ENCODE results near the gene ZNF784. TPM values are rescaled to one million over a fixed set of nuclear protein-coding genes. Genes with fewer than 3 reads are reported as not detected.

ZNF784 gene
- polyA plus RNA-seq (ENCODE audit: insufficient read length in 4 of 4): 10 to 100 TPM in 3 of 4 donors, 1 to 10 TPM in 1; 9.2 to 13.5 (median 11.2) TPM

DNA sequence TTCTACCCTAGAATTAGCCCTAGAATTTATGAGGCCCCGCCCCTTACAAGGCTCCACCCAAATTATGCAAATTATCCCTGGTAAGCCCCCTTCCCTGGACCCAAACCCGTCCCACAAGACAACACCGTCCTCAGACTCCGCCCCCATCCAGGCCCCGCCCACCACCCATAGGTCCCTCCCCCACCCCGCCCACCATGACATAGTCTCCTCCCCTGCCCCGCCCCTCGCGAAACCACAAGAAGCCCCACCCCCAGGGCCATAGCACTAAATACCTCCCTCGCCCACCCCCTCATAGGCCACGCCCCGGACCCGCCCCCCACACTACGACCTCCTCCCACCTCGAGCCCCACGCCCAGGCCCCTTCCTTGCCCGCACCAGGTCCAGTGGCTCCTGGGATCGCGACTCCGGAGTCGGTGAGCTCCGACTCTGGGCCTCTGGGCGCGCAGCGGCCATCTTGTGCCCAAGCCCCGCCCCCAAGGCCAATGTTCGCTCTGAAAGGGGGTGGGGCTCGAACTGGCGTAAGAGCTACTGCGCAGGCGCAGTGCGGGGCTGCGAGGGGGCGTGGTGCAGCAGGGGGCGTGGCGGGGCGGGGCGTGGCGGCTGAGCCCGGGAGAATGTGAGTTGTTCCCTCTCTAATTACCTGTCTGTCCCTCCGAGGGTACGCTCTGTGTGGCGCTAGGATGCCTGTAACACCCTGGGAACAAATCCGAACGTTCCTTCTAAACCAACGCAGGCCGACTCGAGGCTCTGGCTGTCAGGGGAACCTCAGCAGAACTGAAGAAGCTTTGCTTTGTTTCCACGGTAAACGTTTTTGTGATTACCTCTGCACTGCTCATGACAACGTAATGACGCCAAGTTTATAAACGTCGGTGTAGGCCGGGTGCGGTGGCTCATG lies at the start of gene ZNF784:
Gene ZNF784, minus strand, starts transcription at position 458 of the 895 bp plus-strand sequence. Its CDS starts 5 bp downstream, at position 453.
- peak; percentile 88 to 96 (median 90) for DNase-seq (ENCODE audit: low read depth in 4 of 4, low spot score in 3 of 4)

- DNase-seq (ENCODE audit: low read depth in 4 of 4, low spot score in 3 of 4): no peak
These were observed 49.5 kb upstream of the ZNF784 start for GRCh38 chr19:55673889-55674288.

- no peak for DNase-seq (ENCODE audit: low read depth in 4 of 4, low spot score in 3 of 4)
These were observed 49.1 kb upstream of the ZNF784 start for GRCh38 chr19:55673465-55673864.

DNA sequence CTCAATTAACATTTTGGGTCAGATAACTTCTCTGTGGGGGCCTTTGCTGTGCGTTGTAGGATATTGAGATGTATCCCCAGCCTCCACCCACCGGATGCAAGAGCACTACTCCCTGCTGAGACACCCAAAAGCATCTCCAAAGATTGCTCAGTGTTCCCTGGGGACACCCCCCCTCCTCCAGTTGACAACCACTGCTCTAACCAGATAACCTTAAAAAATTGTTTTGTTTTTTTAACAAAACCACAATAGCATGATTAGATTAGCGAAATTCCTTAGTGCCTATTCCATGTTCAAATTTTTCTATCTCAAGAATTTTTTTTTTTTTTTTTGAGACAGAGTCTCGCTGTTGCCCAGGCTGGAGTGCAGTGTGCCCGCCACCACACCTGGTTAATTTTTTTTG lies 48.1 kb upstream of the ZNF784 start:
- no peak for DNase-seq (ENCODE audit: low read depth in 4 of 4, low spot score in 3 of 4)

DNA sequence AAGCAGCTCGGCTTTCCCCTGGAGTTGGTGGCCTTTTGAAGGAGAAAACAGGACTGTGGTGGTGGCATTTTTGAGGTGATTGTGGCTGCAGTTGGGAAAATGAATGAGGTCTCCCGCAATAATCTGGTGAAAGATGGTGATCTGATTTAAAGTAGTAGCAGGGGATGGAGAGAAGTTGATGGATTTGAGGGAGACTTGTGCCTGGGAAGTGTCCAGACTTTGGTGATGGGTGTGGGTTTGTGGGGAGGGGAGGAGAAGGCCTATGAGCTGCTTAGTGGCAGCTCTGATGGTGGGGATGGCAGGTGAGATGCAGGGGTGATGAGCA lies 46.6 kb upstream of the ZNF784 start:
- no peak for DNase-seq (ENCODE audit: low read depth in 4 of 4, low spot score in 3 of 4)

GRCh38 chr19:55670280-55671053 lies 46.1 kb upstream of the ZNF784 start:
- no peak for DNase-seq (ENCODE audit: low read depth in 4 of 4, low spot score in 3 of 4)

DNA sequence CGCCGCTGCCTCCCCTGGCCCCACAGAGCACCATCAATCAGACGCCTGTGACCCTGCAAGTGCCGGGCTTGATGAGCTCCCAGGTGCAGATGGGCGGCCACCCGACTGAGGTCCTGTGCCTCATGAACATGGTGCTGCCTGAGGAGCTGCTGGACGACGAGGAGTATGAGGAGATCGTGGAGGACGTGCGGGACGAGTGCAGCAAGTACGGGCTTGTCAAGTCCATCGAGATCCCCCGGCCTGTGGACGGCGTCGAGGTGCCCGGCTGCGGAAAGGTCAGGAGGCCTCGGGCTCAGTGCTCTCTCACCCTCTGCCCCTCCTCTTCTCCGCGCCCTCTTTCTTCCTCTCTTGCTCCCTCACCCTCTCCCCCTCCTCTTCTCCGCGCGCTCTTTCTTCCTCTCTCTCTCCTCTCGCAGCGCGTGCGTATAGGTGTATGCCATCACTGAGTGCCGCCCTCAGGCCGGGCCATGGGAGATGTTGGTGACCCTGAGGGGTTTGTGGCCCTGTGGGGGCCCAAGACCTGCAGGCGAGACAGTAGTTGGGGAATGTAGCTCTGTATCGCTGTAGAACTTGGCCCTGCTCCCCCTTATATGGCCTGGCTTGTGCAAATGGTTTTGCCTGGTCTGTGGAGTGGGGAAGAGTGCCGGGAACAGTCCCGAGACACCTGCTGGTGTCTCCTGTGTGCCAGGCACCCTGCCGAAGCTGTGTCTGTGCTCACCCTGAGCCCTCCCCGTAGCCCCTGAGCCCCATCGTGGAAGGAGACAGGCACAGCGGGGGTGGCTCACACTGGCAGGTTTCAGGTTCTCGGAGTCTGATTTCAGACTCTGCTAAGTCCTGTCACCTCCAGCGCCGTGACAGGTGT lies 45.3 kb upstream of the ZNF784 start:
- DNase-seq (ENCODE audit: low read depth in 4 of 4, low spot score in 3 of 4): no peak

- no peak for DNase-seq (ENCODE audit: low read depth in 4 of 4, low spot score in 3 of 4)
These were observed 44.4 kb upstream of the ZNF784 start for GRCh38 chr19:55668603-55669348.

DNA sequence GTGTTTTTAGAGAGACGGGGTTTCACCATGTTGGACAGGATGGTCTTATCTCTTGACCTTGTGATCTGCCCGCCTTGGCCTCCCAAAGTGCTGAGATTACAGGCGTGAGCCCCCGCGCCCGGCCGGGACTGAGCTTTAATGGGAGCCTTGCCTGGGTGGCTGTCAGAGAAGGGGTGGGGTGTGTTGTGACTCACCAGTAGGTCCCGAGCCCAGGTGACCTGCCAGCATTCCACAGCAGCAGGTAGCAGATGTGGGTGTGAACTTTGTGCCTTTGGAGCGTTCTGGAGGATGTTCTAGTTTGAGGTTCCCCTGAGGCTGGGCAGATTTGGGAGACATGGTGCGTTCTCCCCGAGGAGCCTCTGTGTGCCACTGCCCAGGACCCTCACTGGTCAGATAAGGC lies 43.6 kb upstream of the ZNF784 start:
- no peak for DNase-seq (ENCODE audit: low read depth in 4 of 4, low spot score in 3 of 4)

DNA sequence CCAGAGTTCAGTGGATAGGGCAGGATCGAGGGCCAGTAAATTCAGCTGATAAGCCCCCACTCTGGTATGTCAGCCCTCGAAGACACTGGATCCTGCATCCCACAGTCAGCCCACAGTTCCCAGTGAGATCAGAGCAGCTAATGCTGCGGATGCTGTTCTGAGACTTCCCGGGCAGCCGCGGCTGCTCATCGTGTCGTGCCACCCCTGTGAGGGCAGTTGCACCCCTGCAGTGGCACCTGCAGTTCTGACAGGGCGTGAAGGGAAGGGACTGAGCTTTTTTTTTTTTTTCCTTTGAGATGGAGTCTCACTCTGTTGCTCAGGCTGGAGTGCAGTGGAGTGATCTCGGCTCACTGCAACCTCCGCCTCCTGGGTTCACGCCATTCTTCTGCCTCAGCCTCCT lies 43.1 kb upstream of the ZNF784 start:
- DNase-seq (ENCODE audit: low read depth in 4 of 4, low spot score in 3 of 4): no peak

DNA sequence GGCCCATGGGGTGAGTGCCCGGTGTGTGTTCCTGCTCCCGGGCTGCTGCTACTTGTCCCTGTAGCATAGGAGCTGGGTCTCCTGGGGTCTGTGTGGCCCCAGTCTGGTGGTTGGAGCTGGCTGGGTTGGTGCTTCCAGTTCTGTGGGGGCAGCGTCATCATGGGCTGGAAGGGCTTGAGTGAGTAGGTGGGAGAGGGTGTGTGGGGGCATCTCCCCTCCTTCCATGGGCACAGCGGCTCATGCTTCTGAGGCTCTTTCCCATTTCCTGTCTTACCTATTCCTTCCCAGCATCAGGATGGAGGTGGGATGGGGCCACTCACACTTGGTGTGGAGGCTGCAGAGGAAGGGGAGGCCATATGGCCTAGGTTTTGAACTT lies 42.6 kb upstream of the ZNF784 start:
- no peak for DNase-seq (ENCODE audit: low read depth in 4 of 4, low spot score in 3 of 4)

- DNase-seq (ENCODE audit: low read depth in 4 of 4, low spot score in 3 of 4): no peak
These were observed 42.1 kb upstream of the ZNF784 start for GRCh38 chr19:55666343-55667005.

DNA sequence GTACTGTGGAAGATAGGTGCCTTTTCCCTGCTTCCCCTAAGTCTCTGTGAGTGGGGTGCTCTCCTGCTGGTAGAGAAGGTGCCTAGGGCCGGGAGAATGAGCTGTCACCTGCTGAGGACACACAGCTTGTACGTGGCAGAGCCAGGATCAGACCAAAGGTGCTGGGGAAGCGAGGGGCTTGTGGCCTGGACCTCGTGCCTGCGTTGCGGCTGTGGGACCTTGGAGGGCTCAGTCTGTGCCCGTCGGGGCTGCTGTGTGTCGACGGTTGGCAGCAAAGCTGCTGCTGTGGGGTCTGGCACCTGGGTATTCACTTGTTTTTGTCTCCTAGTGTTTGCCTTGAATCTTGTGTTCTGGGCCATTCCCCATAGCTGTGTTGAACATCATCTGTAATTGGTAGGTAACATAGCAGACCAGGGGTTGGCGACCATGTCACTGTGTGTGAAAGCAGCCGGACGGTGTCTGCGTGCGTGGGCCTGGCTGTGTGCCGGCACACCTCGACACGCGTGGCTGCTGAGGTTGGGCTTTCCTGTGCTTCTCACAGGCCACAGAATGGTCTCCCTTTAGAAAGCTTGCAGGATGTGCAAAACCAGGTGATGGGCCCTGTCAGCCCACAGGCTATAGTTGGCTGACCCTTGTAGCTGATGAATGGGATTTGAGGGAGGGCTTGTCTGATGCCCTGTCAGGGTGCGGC lies 39.6 kb upstream of the ZNF784 start:
- DNase-seq (ENCODE audit: low read depth in 4 of 4, low spot score in 3 of 4): no peak

DNA sequence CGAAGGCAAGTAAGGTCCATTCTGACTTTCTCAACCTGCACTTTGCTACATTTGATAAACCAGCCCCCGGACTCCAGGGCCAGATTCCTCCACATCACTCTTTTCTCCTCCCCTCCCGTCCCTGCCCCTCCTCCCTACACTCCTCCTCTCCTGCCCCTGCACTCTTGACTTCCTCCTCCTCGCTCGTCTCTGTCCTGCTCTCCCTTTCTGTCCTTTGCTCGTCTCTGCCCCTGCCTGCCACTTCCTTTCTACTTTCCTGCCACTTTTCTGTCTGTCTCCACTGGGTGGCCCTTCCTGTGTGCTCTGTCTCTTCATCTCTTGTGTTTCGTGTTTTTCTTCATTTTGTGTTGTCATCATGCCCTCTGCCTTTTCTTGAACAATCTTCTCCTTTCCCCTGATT lies 37.5 kb upstream of the ZNF784 start:
- no peak for DNase-seq (ENCODE audit: low read depth in 4 of 4, low spot score in 3 of 4)

DNA sequence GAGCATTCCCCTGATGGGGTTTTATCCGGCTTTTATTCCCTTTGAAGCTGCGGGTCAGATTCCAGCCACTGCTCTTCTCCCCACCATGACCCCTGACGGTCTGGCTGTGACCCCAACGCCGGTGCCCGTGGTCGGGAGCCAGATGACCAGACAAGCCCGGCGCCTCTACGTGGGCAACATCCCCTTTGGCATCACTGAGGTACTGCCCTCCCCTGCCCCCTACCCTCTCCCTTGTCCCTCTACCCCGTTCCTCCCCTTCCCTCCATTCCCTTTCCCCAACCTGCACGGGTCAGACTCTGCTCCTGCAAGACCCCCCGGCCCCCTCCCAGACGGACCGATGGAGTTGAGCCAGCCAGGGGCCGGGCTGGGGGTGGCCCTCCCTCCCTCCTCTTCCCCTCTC lies 36.6 kb upstream of the ZNF784 start:
- no peak for DNase-seq (ENCODE audit: low read depth in 4 of 4, low spot score in 3 of 4)

GRCh38 chr19:55660404-55660803 lies 36.0 kb upstream of the ZNF784 start:
- DNase-seq (ENCODE audit: low read depth in 4 of 4, low spot score in 3 of 4): no peak

DNA sequence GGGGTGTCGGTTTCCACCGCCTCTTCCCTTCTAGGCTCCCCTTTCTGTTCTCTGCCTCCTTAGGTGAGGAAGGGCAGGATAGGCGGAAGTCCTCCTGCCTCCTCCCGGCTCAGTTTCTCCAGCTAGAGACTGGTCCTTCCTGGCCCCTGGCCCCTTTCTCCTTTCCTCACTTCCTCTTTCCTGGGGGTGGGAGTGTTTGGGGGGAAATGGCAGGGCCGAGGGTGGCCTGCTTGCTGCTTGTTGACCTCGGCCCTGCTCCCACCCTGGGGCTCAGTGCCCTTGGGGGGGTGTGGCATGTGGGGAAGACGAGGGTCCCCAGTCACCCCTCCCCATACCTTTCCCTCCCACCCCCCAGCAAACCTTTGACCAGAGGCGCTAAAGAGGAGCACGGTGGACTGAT lies 35.5 kb upstream of the ZNF784 start:
- DNase-seq (ENCODE audit: low read depth in 4 of 4, low spot score in 3 of 4): no peak

DNA sequence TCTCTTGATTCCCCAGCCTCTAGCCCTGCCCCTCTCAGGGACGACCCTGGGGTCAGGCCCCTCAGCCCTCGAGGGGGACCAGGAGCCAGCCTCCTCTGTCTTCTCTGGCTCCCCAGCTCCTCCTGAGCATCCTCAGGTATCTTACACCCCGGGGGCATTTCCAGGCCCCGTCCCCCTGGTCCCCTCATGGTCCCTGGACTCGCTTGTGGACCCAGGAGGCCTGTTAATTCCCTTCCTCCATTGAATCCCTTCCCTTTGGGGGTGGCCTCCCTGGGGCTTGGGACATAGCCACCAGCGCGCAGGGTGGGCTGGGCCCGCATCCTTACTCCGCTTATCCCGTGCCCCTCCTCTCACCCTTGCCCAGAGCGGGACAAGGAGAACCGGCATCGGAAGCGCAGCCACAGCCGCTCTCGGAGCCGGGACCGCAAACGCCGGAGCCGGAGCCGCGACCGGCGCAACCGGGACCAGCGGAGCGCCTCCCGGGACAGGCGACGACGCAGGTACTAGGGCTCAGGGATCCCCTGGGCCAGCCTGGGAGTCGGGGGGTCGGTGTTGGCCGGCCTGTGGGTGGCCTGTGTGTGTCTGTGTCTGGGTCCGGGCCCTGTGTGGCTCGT lies 34.6 kb upstream of the ZNF784 start:
- DNase-seq (ENCODE audit: low read depth in 4 of 4, low spot score in 3 of 4): no peak

Data from right renal pelvis (tissue), 4 donors.